CD14-positive monocyte (primary cell): ENCODE measurements around the gene STK32C. TPM values are rescaled to one million over a fixed set of nuclear protein-coding genes. Genes with fewer than 3 reads are reported as not detected.

Experiments
- DNase-seq, 3 donors: peaks; one replicate each; pipeline ENCODE4 v3.0.0-alpha.2; 2011 to 2022
- H2AFZ ChIP-seq: 2 replicates; pipeline ENCODE4 v1.6.0; 2012; ENCODE audit warnings: mild to moderate bottlenecking, low read depth, low read length, inconsistent platforms; ENCODE audit not compliant: insufficient read depth, poor library complexity, severe bottlenecking
- H3K27ac ChIP-seq, 2 donors: 1 replicate in 1 of 2; 2 replicates in 1 of 2; pipeline ENCODE4 v1.5.1; 2012 to 2013; ENCODE audit warnings: low read length in 2 of 2, control low read depth in 1 of 2, inconsistent platforms in 1 of 2, low read depth in 1 of 2, mild to moderate bottlenecking in 1 of 2
- H3K27me3 ChIP-seq, 2 donors: one replicate each; pipeline versions ENCODE4 v1.6.0 to v1.6.1; 2011 to 2013; ENCODE audit warnings: low read length in 2 of 2; ENCODE audit not compliant: control insufficient read depth in 2 of 2, insufficient read depth in 2 of 2
- H3K36me3 ChIP-seq, 2 donors: replicated peaks in 1 of 2; 1 replicate in 1 of 2; 2 replicates in 1 of 2; pipeline versions ENCODE4 v1.5.1 to v1.6.1; 2012 to 2013; ENCODE audit warnings: low read length in 2 of 2, control low read depth in 1 of 2, inconsistent platforms in 1 of 2, mild to moderate bottlenecking in 1 of 2; ENCODE audit not compliant: insufficient read depth in 2 of 2, control insufficient read depth in 1 of 2
- H3K4me1 ChIP-seq, 2 donors: 1 replicate in 1 of 2; 2 replicates in 1 of 2; pipeline versions ENCODE4 v1.5.1 to v1.6.1; 2012 to 2013; ENCODE audit warnings: low read length in 2 of 2, control low read depth in 1 of 2, inconsistent platforms in 1 of 2, mild to moderate bottlenecking in 1 of 2, moderate library complexity in 1 of 2; ENCODE audit not compliant: insufficient read depth in 2 of 2, control insufficient read depth in 1 of 2
- H3K4me2 ChIP-seq: replicated peaks from 2 replicates; pipeline ENCODE3; 2012; ENCODE audit warnings: low read length, moderate library complexity, mild to moderate bottlenecking; ENCODE audit not compliant: poor library complexity, severe bottlenecking; ENCODE audit errors: extremely low read depth
- H3K4me3 ChIP-seq, 3 experiments: fragments of 200-600 bp in 1 of 3; sonication (generic) in 1 of 3; replicated peaks in 1 of 3; 1 replicate in 2 of 3; 2 replicates in 1 of 3; pipeline ENCODE4 v1.5.1; 2011 to 2013; ENCODE audit warnings: low read length in 3 of 3, mild to moderate bottlenecking in 3 of 3, control low read depth in 2 of 3, low read depth in 2 of 3, inconsistent platforms in 1 of 3, moderate library complexity in 1 of 3
- H3K79me2 ChIP-seq: 2 replicates; pipeline ENCODE4 v1.6.0; 2012; ENCODE audit warnings: mild to moderate bottlenecking, control low read depth, inconsistent platforms, low read length, moderate library complexity; ENCODE audit not compliant: insufficient read depth
- H3K9ac ChIP-seq: 2 replicates; pipeline ENCODE4 v1.6.0; 2017; ENCODE audit warnings: low read length, mild to moderate bottlenecking; ENCODE audit not compliant: insufficient read depth, poor library complexity, severe bottlenecking
- H3K9me3 ChIP-seq, 2 donors: replicated peaks in 1 of 2; 1 replicate in 1 of 2; 2 replicates in 1 of 2; pipeline versions ENCODE4 v1.5.1 to v1.6.1; 2012 to 2013; ENCODE audit warnings: low read length in 2 of 2, control low read depth in 1 of 2; ENCODE audit not compliant: control insufficient read depth in 1 of 2, insufficient read depth in 1 of 2
- H4K20me1 ChIP-seq: 2 replicates; pipeline ENCODE4 v1.6.0; 2012; ENCODE audit warnings: mild to moderate bottlenecking, low read length, control low read depth, moderate library complexity; ENCODE audit not compliant: insufficient read depth
- H3K27ac Mint-ChIP-seq, 7 donors: one replicate each; pipeline ENCODE4 v1.8.0; 2020; ENCODE audit warnings: mild to moderate bottlenecking in 7 of 7, mixed read lengths in 7 of 7, moderate library complexity in 6 of 7, inconsistent platforms in 2 of 7
- H3K27me3 Mint-ChIP-seq, 3 donors: one replicate each; pipeline ENCODE4 v1.8.0; 2021 to 2022; ENCODE audit warnings: low read depth in 3 of 3, mild to moderate bottlenecking in 3 of 3, mixed read lengths in 3 of 3, moderate library complexity in 3 of 3, inconsistent platforms in 1 of 3
- H3K36me3 Mint-ChIP-seq, 2 donors: one replicate each; pipeline ENCODE4 v1.8.0; 2020; ENCODE audit warnings: mixed read lengths in 2 of 2, inconsistent platforms in 1 of 2, mild to moderate bottlenecking in 1 of 2
- H3K4me1 Mint-ChIP-seq: one replicate; pipeline ENCODE4 v1.8.0; 2020; ENCODE audit warnings: mild to moderate bottlenecking, mixed read lengths
- H3K4me3 Mint-ChIP-seq, 2 donors: one replicate each; pipeline ENCODE4 v1.8.0; 2020; ENCODE audit warnings: mild to moderate bottlenecking in 2 of 2, mixed read lengths in 2 of 2, moderate library complexity in 1 of 2
- H3K9me3 Mint-ChIP-seq, 7 donors: one replicate each; pipeline ENCODE4 v1.8.0; 2020 to 2022; ENCODE audit warnings: mixed read lengths in 7 of 7, mild to moderate bottlenecking in 6 of 7, moderate library complexity in 6 of 7, inconsistent platforms in 2 of 7
- CTCF ChIP-seq: fragments of 200-600 bp; IDR thresholded peaks from one replicate; pipeline ENCODE4 v1.8.0; 2022; ENCODE audit warnings: antibody characterized with exemption, mild to moderate bottlenecking
- WGBS: methylation state at CpG from one replicate; pipeline ENCODE4 v1.1.5; 2013; ENCODE audit warnings: missing lambda C conversion rate; ENCODE audit not compliant: insufficient coverage; 5-methylcytosine and 5-hydroxymethylcytosine counted together
- intact Hi-C, 2 donors: fragments of 100-400 bp; cut with micrococcal nuclease; formaldehyde crosslinking; loops; one replicate each; pipeline versions ENCODE4 v1.15.0 to v1.15.1; 2023
- polyA plus RNA-seq, 3 donors: library from polyadenylated mRNA; depleted of rRNA in 1 of 3; unstranded in 2 of 3; stranded (reverse) in 1 of 3; fragments of 300-500 nt in 2 of 3; fragments of >200 nt in 1 of 3; fragmentation: Illumina TruSeq in 2 of 3; gene quantifications; 1 replicate in 2 of 3; 2 replicates in 1 of 3; pipeline ENCODE4 v1.2.3, GENCODE V29; 2012 to 2021

Gene STK32C
- polyA plus RNA-seq, 3 donors = 13.6 to 22.8 (median 18.4) TPM

GRCh38 chr10:132229096-132229495, 78.7 kb downstream of the STK32C start:
- Histone ChIP-seq H3K27ac (no peak overlapping the region), H3K79me2 (no peaks in the 10 kb centered on the region), H3K9ac (no peak overlapping the region), H3K27me3 (peaks cover 0 to 8% of the 10 kb centered on the region in 2 donors), H3K4me2 (no peak overlapping the region), H4K20me1 (no peaks in the 10 kb centered on the region), H2AFZ (peak overlapping the region; percentile 74), H3K36me3 (no peaks in the 10 kb centered on the region), H3K4me1 (peaks cover 79 to 89% of the 10 kb centered on the region in 2 donors), H3K9me3 (no peaks in the 10 kb centered on the region), H3K4me3 (no peak overlapping the region)
- intact Hi-C loops = loop anchor here (5.0 to 10.0 kb wide), 3 partner anchors 76 to 406 kb away; partner anchors contain the start of gene STK32C (in 1 of the 2)
- no peak for TF ChIP-seq CTCF
- Mint-ChIP-seq H3K4me1 (peaks cover 47% of the 10 kb centered on the region), H3K9me3 (peaks cover 0 to 2% (median 0%) of the 10 kb centered on the region in 7 donors), H3K36me3 (peaks cover 10 to 23% of the 10 kb centered on the region in 2 donors), H3K27me3 (peaks cover 6 to 13% (median 11%) of the 10 kb centered on the region in 3 donors), H3K4me3 (no peak overlapping the region), H3K27ac (no peak overlapping the region)
- no peak for DNase-seq
- WGBS = 75% methylated on average over 3 of the region's 6 CpGs

DNA sequence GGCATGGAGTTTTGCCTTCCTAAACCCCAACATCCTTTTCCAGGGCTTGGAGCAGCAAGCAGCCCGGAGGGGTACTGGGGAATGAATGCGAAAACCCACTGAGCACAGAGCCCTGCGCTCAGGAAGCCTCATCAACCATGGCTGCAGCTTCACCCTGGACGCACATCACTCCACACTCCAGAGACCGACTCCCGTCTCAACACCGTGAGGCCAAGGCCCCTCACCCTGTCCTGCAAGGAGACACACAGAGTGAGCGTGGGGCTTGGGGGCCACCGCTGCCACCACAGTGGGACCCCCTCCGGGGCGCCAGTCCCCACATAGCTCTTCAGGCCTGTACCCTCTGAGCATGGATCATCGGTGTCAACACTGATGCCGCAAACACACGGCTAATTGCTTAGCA, 79.1 kb downstream of the STK32C start:
- Histone ChIP-seq H3K4me2 (no peak overlapping the region), H3K4me1 (peaks cover 78 to 89% of the 10 kb centered on the region in 2 donors), H3K4me3 (no peak overlapping the region), H3K27ac (no peak overlapping the region), H3K79me2 (no peaks in the 10 kb centered on the region), H3K36me3 (no peaks in the 10 kb centered on the region), H3K9me3 (no peaks in the 10 kb centered on the region), H2AFZ (no peak overlapping the region), H3K9ac (no peak overlapping the region), H3K27me3 (peaks cover 0 to 3% of the 10 kb centered on the region in 2 donors), H4K20me1 (no peaks in the 10 kb centered on the region)
- no peak overlapping the region for H3K27ac Mint-ChIP-seq
- 97% methylated on average over 12 of the region's 14 CpGs for WGBS
- intact Hi-C loops = loop anchor here (5.0 to 10.0 kb wide), 3 partner anchors 76 to 406 kb away; partner anchors contain the start of gene STK32C (in 1 of the 2)
- peaks cover 10 to 28% of the 10 kb centered on the region in 2 donors for H3K36me3 Mint-ChIP-seq
- no peak for DNase-seq
- H3K27me3 Mint-ChIP-seq = peaks cover 6 to 13% (median 11%) of the 10 kb centered on the region in 3 donors
- H3K4me1 Mint-ChIP-seq = peaks cover 49% of the 10 kb centered on the region
- peaks cover 0 to 2% (median 0%) of the 10 kb centered on the region in 7 donors for H3K9me3 Mint-ChIP-seq
- H3K4me3 Mint-ChIP-seq = no peak overlapping the region
- TF ChIP-seq CTCF = no peak
